HuH-7.5 (cell line): Measurements from ENCODE around the gene PXYLP1.

Source experiments
- DNase-seq: peaks from one replicate; pipeline ENCODE4 v3.0.0; 2011; ENCODE audit warnings: low spot score

Gene PXYLP1

GRCh38 chr3:141228395-141228794 lies 3.2 kb upstream of the PXYLP1 start:
- DNase-seq: no peak

GRCh38 chr3:141229132-141229531 lies 2.5 kb upstream of the PXYLP1 start:
- no peak for DNase-seq

DNA sequence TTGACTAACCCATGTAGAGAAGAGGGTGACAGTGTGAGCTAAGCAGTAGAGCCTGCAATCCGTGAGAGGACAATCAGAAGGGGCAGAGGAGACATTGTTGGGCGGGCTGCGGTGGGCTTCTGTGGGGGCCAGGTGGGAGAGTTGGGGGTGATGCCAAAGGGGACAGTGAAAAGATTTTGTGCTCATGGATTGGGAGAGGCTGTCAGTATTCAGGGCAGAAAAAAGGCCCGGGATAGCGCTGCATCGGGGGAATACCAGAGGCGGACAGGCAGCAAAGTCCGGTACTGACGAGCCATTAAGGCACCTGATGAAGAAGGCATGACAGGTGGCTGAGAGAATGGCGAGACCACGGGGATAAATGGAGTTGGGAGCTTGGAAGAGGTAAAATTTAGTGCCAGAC lies 1.3 kb upstream of the PXYLP1 start:
- DNase-seq: no peak

DNA sequence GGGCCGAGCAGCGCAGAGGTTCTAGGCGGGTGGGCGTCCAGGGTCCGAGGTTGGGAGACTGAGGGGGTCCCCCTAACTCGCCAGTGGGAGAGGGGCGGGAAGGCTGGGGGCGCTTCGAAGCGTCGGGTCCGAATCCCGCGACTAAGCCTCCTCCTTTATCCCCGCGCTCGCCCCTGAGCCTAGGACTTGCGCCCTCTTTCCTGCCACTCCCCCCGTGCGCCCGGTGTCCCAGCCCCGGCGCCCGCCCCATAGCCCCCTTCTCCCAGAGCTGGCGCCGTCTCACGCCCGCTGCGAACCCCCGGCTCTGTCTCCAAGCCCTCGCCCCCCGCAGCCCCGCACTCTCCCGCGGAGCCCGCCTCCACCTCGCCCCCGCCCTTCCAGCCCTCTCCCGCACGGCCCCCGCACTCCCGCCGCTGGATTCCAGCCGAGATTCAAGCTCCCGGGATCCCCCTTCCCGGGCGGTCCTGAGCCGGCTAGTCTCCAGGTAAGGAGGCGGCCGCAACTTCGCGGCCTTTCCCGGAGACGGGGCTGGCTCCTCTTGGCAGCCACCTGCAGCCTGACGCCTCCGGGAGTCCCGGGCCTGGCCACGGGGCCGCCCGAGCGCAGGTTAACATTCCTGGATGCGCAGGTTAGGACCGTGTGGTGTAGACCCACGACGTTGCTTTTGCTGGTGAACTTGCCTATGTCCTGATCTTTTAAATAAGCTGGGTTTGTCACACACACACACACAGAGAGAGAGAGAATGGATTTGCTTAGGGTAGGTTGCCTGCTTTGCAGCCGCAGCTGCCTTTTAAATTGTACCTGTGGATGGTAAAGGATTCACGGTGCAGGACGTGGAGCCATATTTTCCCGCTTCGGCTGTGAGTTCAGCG lies 563 bp downstream of the PXYLP1 start:
- DNase-seq: peak; percentile 41

GRCh38 chr3:141233457-141234161 lies 2.0 kb downstream of the PXYLP1 start:
- DNase-seq: no peak

GRCh38 chr3:141234283-141234682 lies 2.7 kb downstream of the PXYLP1 start:
- DNase-seq: no peak

- DNase-seq: peak; percentile 27
These were observed 4.1 kb downstream of the PXYLP1 start for GRCh38 chr3:141235661-141236171.

GRCh38 chr3:141236361-141236760 lies 4.7 kb downstream of the PXYLP1 start:
- DNase-seq: no peak

DNA sequence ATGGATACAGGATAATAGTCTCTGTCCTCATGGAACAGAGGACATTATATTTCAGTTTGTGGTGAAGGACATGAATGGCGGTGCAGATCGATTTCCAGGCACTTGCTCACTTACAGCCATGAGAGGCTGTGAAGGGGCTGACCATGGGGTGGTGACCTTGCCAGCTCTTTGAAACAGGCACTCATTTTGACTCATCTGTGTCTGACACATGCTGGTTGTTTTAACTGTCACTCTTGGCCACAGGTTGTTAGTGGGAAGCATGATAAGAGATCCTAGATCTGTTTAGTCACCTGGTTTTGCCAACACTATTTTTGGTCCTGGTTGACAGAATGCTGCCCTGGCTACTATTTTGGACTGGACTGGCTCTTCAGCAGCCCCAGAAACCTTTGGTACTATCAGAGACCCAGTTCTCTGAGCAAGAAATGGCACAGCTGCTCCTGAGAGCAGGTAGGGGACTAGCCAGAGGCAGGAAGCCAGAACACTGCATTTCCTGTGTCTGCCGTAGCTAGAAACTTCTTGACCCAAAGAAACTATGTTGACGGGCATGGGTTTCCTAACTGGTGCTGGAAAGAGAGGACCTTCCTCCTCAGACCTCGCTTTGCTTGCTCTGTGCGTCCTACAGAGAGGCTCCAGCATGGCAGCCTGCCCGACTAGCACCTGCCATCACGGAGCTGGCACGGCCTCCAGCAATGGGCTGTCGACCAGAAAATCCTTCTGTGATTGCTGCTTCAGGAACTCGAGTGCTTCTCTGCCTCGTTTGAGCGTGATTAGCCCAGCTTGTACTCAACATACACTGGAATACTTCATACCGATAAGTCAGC lies 6.3 kb downstream of the PXYLP1 start:
- no peak for DNase-seq

GRCh38 chr3:141239511-141240281 lies 8.1 kb downstream of the PXYLP1 start:
- DNase-seq: no peak

DNA sequence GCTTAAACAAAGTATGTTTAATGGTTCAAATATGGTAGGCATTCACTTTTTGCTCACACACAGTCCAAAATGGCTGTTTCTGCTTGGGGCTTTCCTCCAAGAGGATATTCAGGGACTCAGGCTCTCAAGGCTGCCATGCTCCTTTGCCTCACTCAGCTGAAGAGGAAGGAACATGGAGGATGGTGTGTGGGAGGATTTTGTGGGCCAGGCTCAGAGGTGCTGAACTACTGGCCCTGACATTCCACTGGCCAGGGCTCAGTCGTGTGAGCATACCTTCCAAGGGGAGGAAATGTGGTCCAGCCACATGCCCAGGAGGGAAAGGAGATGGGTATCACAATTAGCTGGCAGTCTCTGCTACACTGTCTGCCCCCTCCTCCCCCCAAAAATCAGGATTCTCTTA lies 8.7 kb downstream of the PXYLP1 start:
- DNase-seq: no peak

- no peak for DNase-seq
These were observed 9.3 kb downstream of the PXYLP1 start for GRCh38 chr3:141240687-141241615.

DNA sequence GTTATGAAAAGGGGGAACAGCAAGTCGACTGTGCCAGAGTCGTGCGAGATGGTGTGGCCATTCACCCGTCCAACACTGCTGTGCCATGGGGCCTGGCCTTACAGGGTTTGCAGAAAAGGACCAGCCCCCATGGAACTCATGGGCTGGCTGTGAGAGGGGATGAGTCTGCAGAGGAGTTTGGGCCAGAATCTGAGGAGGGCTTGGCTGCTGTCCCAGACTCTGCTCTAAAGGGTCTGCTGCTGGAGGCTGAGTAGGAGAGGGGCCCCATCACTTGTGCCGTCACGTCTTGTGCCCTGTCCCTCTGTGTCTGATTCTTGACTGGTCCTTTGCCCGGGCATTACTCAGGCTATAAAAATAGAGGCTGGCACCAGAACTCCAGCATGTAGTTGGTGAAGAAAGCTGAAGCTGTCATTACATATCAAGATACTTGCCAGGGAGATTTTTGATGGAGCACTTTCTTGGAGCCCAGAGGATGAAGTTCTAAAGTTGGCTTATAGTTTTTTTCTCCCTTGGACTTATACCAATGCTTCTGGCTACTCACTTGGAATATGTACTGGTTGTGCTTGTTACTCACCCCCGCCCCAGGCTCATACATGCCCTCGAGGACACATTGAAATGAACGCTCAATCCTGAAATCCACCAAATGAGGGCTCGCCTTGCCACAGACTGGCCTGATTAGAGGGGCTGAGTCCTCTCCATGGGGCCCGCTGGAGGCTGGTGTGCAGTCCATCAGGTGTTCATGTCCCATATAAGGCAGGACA lies 10.2 kb downstream of the PXYLP1 start:
- DNase-seq: no peak

DNA sequence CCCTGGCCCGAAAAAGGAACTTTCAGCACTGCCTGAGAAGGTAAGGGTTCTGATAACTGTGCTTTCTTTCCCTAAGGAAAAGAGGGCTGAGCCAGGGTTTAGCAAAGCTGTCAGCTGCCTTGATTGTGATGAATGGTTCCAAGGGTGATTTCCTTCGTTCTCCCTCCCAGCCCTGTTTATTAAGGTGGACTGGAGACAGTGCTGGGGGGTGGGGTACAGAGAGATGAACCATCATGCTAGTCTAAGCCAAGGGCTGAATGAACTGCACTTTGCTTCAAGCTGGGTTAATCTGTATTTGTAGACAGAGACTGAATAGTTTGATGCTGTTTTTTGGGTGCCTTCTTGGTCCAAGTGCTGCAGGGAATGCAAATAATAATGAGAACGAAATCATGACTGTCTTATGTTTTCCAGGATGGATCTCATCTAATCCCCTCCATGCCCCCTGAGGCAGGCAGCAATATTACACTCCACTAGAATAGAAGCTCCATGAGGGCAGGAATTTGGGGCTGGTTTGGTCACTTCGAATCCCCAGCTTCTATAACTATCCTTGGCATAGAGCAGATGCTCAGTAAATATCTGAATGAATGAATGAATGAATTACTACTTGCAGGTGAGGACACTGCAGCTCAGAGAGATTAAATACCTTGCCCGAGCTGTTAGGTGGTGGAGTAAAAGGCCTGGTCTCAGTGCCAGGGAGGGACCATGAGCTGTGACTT lies 10.9 kb downstream of the PXYLP1 start:
- no peak for DNase-seq

- DNase-seq: no peak
These were observed 11.7 kb downstream of the PXYLP1 start for GRCh38 chr3:141243271-141243707.

DNA sequence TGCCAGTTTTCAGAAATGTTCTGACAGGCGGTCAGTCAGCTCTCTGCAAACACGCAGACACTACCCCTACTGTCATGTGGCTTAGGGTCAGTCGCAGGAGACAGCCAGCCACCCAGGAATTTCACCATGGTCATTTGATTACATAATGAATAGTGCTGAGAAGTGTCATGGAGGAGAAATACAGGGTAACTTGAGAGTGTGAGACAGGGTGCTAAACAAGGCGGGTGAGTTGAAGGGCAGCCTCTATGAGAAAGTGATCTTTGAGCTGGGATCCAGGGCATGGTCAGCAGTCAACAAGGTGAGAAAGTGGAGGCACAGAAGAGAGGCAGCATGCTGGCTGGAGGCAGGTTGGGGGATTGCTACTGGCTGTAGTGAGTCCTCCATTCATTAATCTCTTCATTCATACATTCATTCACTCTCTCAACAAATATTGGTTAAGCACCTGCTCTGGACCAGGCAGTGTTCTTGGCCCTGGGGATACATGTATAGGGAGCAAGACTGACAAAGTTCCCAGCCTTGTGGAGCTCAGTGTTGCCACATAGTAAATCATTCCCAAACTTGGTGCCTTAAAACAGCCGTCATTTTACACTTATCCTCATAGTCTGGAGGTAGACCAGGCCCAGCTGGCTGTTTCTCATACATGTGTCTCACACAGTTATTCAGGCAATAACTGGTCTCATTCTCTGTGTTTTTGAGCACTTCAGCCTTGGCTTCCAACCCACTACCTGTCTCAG lies 14.8 kb downstream of the PXYLP1 start:
- no peak for DNase-seq

DNA sequence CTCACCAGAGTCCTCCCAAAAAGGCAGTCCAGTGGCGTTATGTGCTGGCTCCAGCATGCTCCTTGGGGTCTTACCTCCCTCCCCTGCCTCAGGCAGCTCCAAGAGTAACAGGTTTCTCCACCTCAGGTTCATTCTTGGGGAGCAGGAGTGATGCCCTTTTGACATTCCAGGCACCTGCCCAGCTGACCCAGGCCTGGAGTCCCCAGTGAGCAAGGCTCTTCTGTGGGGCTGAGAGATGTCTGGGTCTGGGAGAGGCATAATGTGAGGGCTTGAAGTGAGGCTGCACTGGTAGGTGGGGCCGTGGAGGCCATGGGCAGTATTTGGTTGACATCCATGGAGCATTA lies 15.3 kb downstream of the PXYLP1 start:
- no peak for DNase-seq

GRCh38 chr3:141248064-141248463 lies 16.4 kb downstream of the PXYLP1 start:
- no peak for DNase-seq
